ENCODE results near the gene TCEAL3. TPM values are rescaled to one million over a fixed set of nuclear protein-coding genes. Genes with fewer than 3 reads are reported as not detected.

TCEAL3 gene
- total and polyA plus RNA-seq, 2 of the 8 experiments (the other 6 are each of a cell fraction or from before 2014, with no cell fraction given), result 4.4 to 12.0 TPM

DNA sequence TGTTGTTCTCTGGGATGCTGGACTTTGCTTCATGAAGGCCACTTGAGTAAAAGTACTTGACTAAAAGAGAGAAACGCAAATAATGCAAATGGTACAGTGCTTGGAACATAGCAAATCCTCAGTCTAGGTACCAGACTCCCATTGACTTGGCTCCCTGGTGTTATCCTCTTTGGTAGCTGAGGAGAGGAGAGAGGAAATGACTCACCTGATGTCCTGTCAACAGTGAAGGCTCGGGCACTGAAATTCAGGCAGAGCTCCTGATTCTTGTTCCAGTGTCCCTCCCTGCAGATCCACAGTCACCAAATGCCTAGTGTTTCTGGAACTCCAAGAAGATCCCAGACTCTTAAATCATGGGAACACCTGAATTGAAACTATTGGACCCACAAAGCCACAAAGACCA, 45.0 kb upstream of the TCEAL3 start:
- WGBS, 2 experiments (ENCODE audit: extremely low coverage in 1 of 2, insufficient coverage in 1 of 2, insufficient read length in 1 of 2, insufficient replicate concordance in 2 of 2, low coverage in 1 of 2, low lambda C conversion rate in 2 of 2, missing lambda C conversion rate in 1 of 2), result 60% methylated on average over 1 of the region's 2 CpGs; no CpG with 5 or more reads in 1 of the 2 experiments
- Histone ChIP-seq H3K18ac (ENCODE audit: extremely low read depth, low read length) (no peak overlapping the region), H3K27ac (ENCODE audit: low read depth, low read length) (no peak overlapping the region), H3K14ac (ENCODE audit: insufficient read length) (no peak overlapping the region), H3K36me3 (ENCODE audit: control insufficient read depth in 2 of 4, insufficient read depth in 4 of 4, low read length in 3 of 4) (no peaks in the 10 kb centered on the region), H2BK12ac (ENCODE audit: low read depth, low read length) (no peak overlapping the region), H2AFZ (ENCODE audit: low read length) (no peak overlapping the region), H4K8ac (ENCODE audit: extremely low read depth, insufficient read depth, low read length) (no peak overlapping the region), H4K91ac (replicated peaks; ENCODE audit: insufficient read length, low read length) (no peak overlapping the region), H2BK120ac (replicated peaks; ENCODE audit: low read depth, low read length) (no peak overlapping the region), H3K23me2 (ENCODE audit: low read depth, low read length) (no peaks in the 10 kb centered on the region), H2BK5ac (ENCODE audit: low read depth, low read length) (no peak overlapping the region), H3K27me3 (replicated peaks in 1 of 4; ENCODE audit: control insufficient read depth in 3 of 4, extremely low read depth in 1 of 4, insufficient read depth in 3 of 4, low read length in 3 of 4) (no peaks in the 10 kb centered on the region), H3K4me2 (ENCODE audit: insufficient read depth in 1 of 2, low read depth in 2 of 2, low read length in 2 of 2) (no peak overlapping the region), H3K4ac (replicated peaks; ENCODE audit: insufficient read length, low read depth, low read length) (no peak overlapping the region), H2BK15ac (ENCODE audit: low read length) (no peak overlapping the region), H2BK20ac (ENCODE audit: low read length) (no peak overlapping the region), H3K23ac (ENCODE audit: insufficient read length) (no peak overlapping the region), H4K20me1 (replicated peaks in 1 of 2; ENCODE audit: control insufficient read depth in 1 of 2, insufficient read depth in 2 of 2, low read length in 2 of 2) (no peaks in the 10 kb centered on the region), H3K56ac (replicated peaks; ENCODE audit: insufficient read length, low read depth, low read length) (no peak overlapping the region), H3K9ac (replicated peaks in 1 of 4; ENCODE audit: extremely low read depth in 1 of 4, low read depth in 3 of 4, low read length in 3 of 4) (no peak overlapping the region), H3K4me3 (ENCODE audit: extremely low read depth in 1 of 4, insufficient read depth in 2 of 4, low read depth in 3 of 4, low read length in 4 of 4) (no peak overlapping the region), H3K79me1 (ENCODE audit: low read depth, low read length) (no peaks in the 10 kb centered on the region), H4K5ac (ENCODE audit: insufficient read length, low read depth, low read length) (no peak overlapping the region), H2AK5ac (ENCODE audit: low read depth, low read length) (no peak overlapping the region), H3K4me1 (replicated peaks in 1 of 4; ENCODE audit: control insufficient read depth in 3 of 4, insufficient read depth in 4 of 4, low read length in 3 of 4) (no peaks in the 10 kb centered on the region), H3K9me3 (ENCODE audit: insufficient read depth in 2 of 2, low read depth in 1 of 2, low read length in 1 of 2) (no peaks in the 10 kb centered on the region), H3K79me2 (ENCODE audit: control insufficient read depth in 1 of 2, insufficient read depth in 2 of 2, low read length in 2 of 2) (no peaks in the 10 kb centered on the region)
- FAIRE-seq (no peak), DNase-seq (ENCODE audit: low read depth in 1 of 2, low spot score in 2 of 2) (no peak)
- ChIA-PET CTCF (ENCODE audit: partially characterized antibody) (no interaction called here), POLR2A (ENCODE audit: partially characterized antibody) (no interaction called here)
- no peak for TF ChIP-seq KDM1A (IDR thresholded peaks at IDR 0.05; ENCODE audit: borderline replicate concordance, low read length)
- TF ChIP-seq JUN (IDR thresholded peaks at IDR 0.05; ENCODE audit: low read depth, low read length), result no peak
- no peak for TF ChIP-seq NRF1 (IDR thresholded peaks at IDR 0.05; ENCODE audit: low read depth, low read length)
- no peak for TF ChIP-seq JUND (IDR thresholded peaks at IDR 0.05; ENCODE audit: low read length)
- TF ChIP-seq, protein P1, sequence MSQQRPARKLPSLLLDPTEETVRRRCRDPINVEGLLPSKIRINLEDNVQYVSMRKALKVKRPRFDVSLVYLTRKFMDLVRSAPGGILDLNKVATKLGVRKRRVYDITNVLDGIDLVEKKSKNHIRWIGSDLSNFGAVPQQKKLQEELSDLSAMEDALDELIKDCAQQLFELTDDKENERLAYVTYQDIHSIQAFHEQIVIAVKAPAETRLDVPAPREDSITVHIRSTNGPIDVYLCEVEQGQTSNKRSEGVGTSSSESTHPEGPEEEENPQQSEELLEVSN (IDR thresholded peaks at IDR 0.05), result no peak
- no peak for TF ChIP-seq NANOG (IDR thresholded peaks at IDR 0.05; ENCODE audit: insufficient read depth, low read depth, low read length, poor library complexity, severe bottlenecking)
- no peak for TF ChIP-seq EP300 (IDR thresholded peaks at IDR 0.05; ENCODE audit: borderline replicate concordance in 1 of 2, low read depth in 2 of 2, low read length in 2 of 2)
- TF ChIP-seq SAP30 (IDR thresholded peaks at IDR 0.05; ENCODE audit: insufficient read depth, insufficient replicate concordance, low read length), result no peak
- TF ChIP-seq, protein P2, sequence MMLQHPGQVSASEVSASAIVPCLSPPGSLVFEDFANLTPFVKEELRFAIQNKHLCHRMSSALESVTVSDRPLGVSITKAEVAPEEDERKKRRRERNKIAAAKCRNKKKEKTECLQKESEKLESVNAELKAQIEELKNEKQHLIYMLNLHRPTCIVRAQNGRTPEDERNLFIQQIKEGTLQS (IDR thresholded peaks at IDR 0.05; ENCODE audit: insufficient read depth, low read depth, low read length), result no peak
- TF ChIP-seq SIX5 (IDR thresholded peaks at IDR 0.05; ENCODE audit: low read depth, low read length), result no peak
- no peak for TF ChIP-seq CEBPB (IDR thresholded peaks at IDR 0.05; ENCODE audit: low read depth, low read length)
- no peak for TF ChIP-seq YY1 (IDR thresholded peaks at IDR 0.05; ENCODE audit: low read depth, low read length)
- no peak for TF ChIP-seq SRF (IDR thresholded peaks at IDR 0.05; ENCODE audit: low read depth, low read length)
- no peak for TF ChIP-seq CTBP2 (IDR thresholded peaks at IDR 0.05; ENCODE audit: borderline replicate concordance, insufficient read depth, insufficient read length, low read length)
